Measurements from ENCODE around the gene SLC45A1. TPM values are rescaled to one million over a fixed set of nuclear protein-coding genes. Genes with fewer than 3 reads are reported as not detected.

SLC45A1 gene
- total RNA-seq, 1 donor from 2014 or later: 2.5 TPM

DNA sequence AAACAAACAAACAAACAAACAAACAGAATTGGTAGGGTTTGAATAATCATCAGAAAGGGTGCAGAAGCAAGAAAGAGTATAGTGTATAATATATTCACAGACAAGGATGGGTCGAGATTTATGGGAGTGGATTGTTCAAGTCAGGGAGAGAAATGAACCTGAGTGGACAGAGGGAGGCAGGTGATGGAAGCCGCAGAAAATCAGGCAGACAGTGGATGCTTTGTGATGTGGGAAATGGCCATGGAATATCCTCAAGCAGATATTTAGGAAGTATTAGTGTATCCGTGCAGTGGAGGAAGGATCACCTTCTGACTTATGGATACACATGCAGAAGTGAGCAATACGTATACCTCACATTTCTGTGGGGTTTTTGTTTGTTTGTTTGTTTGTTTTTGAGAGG, 14.0 kb upstream of the SLC45A1 start:
- intact Hi-C loops (cut with DNase I): no loop called here
- ATAC-seq (no peak), DNase-seq (ENCODE audit: low spot score) (no peak)

DNA sequence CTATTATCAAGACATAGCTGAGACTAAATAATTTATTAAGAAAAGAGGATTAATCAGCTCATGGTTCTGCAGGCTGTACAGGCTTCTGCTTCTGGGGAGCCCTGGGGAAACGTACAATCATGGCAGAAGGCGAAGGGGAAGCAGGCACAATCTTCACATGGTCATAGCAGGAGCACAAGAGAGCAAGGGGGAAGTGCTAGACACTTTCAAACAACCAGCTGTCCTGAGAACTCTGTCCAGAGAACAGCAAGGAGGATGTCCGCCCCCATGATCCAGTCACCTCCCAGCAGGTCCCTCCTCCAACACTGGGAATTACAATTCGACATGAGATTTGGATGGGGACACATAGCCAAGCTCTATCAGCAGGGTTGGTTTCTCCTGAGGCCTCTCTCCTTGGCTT, 10.3 kb upstream of the SLC45A1 start:
- intact Hi-C loops (cut with DNase I): no loop called here
- ATAC-seq (peak; percentile 36), DNase-seq (ENCODE audit: low spot score) (no peak)

DNA sequence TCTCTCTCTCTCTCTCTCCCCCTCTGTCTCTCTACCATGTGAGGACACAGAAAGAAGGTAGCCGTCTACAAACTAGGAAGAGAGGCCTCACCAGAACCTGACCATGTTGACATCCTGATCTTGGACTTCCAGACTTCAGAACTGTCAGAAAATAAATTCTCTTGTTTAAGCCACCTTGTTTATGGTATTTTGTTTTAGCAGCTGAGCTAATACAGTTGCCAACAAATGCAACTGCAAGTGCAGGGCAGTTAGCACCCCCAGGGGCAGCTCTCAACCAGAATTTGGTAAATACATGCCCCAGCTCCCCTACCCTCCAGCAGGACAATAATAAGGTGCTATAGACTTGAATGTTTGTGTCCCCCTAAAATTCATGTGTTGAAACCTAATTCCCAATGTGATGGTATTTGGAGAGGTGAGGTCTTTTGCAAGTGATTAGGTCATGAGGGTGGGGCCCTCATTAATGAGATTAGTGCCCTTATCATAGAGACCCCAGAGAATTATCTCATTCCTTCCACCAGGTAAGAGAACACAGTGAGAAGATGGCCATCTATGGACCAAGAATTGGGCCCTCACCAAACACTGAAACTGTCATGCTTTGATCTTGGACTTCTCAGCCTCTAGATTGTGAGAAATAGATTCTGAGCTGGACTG, 6.7 kb upstream of the SLC45A1 start:
- DNase-seq (ENCODE audit: low spot score): no peak
- intact Hi-C loops (cut with DNase I): loop anchor here (10.0 kb wide), 2 partner anchors 276 to 336 kb away; no protein-coding TSS in a partner anchor
- no peak for ATAC-seq

DNA sequence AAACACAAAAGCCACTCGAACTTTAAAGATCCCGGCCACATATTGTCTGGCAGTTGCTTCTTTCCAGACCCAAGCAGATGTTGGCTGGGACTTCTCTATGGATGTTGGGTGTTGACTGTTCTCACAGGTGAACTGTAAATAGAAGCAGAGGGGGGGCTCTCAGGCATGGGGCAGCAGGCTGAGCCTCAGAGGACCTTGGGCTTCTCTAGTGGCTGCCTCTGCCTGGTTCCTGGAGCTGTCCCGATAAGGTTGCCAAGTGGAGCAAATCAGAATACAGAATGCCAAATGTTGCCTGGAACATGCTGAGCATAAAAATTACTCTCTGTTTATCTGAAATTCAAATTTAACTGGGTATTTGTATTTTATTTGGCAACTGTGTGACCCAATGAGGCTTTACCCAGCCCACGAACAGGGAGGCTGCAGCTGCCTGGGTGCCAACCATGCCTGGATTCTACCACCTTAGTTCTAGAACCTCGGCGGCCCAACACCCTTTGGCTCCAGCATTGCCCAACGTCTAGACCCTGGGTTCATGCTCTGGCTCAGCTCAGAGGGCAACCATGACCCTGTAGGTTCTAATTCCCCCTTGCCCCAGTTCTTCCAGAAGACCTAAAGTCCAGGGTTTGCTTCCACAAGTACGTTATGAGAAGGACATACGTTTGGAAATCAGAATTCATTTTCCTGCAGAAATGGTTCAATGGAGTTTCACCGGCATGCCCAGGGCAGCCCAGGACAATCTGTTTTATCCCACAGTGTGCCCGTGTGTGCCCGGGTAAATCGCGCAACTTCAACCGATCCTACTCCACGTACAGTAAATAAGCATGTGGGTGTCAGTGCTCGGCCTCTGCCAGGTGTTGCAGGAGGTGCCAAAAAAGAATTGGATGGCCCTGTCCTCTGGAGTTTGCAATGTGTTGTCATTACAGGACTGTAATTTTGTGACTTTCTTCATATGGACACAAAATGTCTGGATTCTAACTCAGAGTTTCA, 5.4 kb upstream of the SLC45A1 start:
- DNase-seq (ENCODE audit: low spot score) (no peak), ATAC-seq (no peak)
- intact Hi-C loops (cut with DNase I): loop anchor here (10.0 kb wide), 2 partner anchors 278 to 338 kb away; no protein-coding TSS in a partner anchor

DNA sequence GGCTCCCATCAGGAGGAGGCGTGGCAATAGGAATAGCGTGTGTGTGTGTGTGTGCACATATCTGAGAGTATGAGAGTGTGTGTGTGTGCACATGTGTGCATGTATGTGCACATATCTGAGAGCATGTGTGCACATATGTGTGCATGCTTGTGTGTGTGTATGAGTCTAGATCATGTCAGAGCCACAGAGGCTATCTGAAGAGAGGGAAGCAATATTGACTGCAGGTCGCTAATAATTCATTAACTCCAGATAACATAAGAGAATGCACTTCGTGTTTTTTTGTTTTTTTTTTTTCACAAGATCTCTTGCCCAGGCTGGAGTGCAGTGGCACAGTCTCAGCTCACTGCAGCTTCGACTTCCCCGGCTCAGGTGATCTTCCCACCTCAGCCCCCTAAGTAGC, 4.7 kb upstream of the SLC45A1 start:
- no peak for DNase-seq (ENCODE audit: low spot score)

DNA sequence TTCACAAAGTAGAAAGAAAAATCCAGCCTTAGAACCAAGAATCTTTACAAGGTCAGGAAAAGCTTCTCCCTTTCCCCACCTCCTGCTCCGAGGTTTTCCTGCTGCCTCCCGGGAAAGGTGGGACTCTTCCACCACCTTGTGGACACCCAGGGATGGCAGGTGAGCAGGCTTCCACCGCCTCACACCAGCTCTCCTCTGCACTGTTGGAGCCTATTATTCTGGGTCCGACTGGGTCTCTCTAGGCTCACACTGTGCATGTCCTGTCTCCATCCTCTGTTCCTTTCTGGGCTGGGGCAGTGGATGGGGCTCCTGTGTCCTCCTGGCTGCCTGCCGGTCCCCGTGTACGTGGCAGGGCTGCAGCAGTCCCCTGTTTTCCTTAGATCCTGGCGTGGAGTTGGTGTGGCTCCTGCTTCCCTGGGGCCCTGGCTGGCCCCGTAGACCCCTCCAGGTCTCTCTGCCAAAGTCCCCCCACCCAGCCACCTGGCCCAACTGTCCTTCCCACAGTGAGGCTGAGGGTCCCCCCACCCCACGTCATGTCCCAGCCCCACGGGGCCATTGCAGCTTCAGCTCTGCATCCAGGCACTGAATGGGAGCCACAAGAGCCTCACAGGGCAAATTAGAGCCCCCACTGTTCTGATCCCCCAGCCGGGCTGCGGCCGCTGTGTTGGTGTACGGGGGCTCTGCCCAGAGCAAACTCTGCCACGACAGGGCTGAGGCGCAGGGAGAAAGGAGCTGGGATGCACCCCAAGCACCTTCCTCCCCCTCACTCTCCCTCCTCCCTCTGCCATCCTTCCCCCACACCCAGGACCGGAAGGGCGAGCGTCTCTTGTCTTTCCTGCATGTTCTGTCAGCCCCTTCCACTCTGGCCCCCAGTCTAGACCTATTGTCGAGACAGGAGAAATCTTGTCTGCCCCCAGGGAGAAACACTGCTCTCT, 3.3 kb upstream of the SLC45A1 start:
- ATAC-seq (peak; percentile 88), DNase-seq (ENCODE audit: low spot score) (peak; percentile 83)
- intact Hi-C loops (cut with DNase I): loop anchor here (10.0 kb wide), 2 partner anchors 280 to 340 kb away; no protein-coding TSS in a partner anchor

More for the DNA sequence above, 4.7 kb upstream of the SLC45A1 start:
- intact Hi-C loops (cut with DNase I): loop anchor here (10.0 kb wide), 2 partner anchors 278 to 338 kb away; no protein-coding TSS in a partner anchor
- no peak for ATAC-seq

DNA sequence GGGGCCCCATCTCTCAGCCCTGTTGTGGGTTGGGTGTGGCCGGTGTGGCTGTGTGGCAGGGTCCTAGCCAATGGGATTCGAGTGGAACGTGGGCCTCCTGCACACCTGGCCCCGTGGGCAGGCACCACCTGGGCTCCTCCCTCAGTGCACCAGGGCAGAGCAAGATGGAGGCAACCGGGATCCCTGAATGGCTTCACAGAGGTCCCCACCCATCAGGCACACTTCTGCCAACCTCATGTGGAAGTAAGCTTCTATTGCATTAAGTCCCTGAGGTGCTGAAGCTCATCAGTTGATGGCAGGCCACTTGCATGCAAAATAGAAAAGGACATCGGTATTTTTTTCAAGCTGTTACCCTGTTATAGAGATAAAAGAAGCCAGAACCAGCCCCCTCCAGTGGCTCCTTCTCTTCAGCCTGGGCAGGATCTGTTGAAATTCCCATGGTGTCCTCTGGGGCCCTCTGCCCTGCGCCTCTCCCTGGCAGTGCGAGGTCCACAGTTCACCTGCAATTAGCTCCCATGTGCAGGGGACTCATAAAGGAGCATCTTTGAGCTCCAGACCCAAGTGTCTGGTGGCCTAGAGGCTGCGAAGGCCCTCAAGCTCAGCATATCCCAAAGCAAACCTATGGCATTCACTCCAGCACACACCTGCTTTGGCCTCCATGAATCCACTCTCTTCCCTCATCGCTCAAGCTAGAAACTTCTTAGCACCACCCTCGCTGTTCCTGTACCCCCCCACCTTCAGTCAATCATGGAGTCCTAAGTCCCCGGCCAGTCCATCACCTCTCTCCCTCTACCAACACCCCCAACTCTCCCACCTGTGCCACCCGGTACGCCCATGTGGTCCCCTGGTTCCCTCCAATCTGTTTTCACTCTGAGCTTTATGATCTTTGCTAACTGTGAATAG, 2.1 kb upstream of the SLC45A1 start:
- DNase-seq (ENCODE audit: low spot score) (no peak), ATAC-seq (no peak)
- intact Hi-C loops (cut with DNase I): loop anchor here (10.0 kb wide), 2 partner anchors 281 to 341 kb away; no protein-coding TSS in a partner anchor

DNA sequence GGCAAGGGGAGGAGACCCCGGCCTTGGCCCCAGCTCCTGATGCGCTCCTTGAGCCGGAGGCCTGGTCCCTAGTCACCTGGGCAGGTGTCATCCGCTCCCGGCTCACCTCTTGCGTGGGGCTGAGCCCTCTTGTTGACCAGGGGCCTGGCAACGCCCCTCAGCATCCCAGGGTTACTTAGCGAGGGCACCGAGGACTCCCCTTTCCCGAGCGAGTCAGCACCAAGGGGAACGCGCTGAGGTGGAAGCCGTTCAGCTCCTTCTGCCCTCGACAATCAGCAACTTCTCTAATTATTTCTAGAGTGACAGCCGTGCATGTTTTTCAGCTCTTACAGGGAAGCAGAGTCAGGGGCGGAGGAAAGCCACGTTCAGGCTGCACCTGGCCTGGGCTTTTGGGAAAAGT, 522 bp downstream of the SLC45A1 start:
- DNase-seq (ENCODE audit: low spot score) (no peak), ATAC-seq (no peak)
- intact Hi-C loops (cut with DNase I): loop anchor here (10.0 kb wide), 2 partner anchors 284 to 344 kb away; no protein-coding TSS in a partner anchor

DNA sequence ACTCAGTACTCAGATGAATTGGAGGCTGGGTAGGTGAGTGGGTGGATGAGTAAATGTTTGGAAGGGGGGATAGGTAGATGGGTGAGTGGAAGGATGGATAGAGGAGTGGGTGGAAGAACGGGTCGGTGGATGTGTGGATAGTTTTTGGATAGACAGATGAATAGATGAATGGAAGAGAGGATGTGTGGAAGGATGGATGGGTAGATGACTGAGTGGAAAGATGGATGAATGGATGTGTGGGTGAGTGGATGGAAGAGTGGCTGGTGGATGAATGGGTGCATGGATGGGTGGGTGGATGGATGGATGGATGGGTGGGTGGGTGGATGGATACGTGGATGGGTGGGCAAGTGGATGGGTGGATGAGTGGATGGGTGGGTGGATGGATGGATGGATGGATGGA, 3.7 kb downstream of the SLC45A1 start:
- ATAC-seq: no peak
- DNase-seq (ENCODE audit: low spot score): no peak
- intact Hi-C loops (cut with DNase I): no loop called here

DNA sequence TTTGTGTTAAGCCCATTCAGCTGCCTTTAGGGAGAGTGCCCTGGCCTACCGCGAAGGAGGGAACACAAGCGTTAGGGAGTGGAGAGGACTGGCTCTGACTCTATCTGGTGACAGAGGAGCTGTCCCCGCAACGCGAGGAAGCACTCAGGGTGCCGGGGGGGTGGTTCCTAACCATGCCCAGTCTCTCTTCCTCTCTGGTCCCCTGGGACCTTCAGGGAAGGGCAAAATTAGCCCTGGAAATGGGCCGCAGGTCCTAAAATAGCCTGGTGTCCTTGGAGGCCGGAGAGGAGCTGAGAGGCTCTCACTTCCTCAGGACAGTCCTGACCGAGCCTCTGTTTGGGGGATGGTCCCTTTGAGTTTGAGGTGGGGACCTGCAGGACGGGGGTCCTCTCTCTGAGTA, 5.8 kb downstream of the SLC45A1 start:
- intact Hi-C loops (cut with DNase I): no loop called here
- no peak for DNase-seq (ENCODE audit: low spot score)

DNA sequence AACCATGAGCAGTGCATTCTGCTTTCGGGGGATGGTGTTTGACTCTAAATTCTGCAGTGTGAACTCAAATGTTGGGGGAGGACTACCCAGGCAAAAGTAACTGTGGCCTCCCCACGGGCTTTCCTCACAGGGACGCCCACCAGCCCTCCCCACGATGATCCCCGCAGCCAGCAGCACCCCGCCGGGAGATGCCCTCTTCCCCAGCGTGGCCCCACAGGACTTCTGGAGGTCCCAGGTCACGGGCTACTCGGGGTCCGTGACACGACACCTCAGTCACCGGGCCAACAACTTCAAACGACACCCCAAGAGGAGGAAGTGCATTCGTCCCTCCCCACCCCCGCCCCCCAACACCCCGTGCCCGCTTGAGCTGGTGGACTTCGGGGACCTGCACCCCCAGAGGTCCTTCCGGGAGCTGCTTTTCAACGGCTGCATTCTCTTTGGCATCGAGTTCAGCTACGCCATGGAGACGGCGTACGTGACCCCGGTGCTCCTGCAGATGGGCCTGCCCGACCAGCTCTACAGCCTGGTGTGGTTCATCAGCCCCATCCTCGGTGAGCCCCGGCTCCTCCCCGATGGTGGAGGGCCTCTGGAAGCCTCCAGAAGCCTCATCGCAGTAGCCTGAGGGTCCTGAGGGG, 6.4 kb downstream of the SLC45A1 start:
- DNase-seq (ENCODE audit: low spot score) (no peak), ATAC-seq (no peak)
- intact Hi-C loops (cut with DNase I): no loop called here

More for the DNA sequence above, 5.8 kb downstream of the SLC45A1 start:
- ATAC-seq: peak; percentile 52

DNA sequence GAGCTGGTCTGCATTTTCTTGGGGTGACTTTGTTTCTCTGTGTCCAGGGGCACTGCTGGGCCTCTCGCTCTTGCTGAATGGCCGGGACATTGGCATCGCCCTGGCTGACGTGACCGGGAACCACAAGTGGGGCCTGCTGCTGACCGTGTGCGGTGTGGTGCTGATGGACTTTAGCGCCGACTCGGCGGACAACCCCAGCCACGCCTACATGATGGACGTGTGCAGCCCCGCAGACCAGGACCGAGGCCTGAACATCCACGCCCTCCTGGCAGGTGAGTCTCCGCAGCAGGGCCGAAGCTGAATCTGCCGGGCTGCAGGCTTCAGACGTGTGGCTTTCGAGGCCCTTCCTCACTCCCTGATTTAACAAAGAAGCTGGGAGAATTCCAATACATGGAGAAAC, 7.9 kb downstream of the SLC45A1 start:
- intact Hi-C loops (cut with DNase I): no loop called here
- ATAC-seq: no peak
- DNase-seq (ENCODE audit: low spot score): no peak

DNA sequence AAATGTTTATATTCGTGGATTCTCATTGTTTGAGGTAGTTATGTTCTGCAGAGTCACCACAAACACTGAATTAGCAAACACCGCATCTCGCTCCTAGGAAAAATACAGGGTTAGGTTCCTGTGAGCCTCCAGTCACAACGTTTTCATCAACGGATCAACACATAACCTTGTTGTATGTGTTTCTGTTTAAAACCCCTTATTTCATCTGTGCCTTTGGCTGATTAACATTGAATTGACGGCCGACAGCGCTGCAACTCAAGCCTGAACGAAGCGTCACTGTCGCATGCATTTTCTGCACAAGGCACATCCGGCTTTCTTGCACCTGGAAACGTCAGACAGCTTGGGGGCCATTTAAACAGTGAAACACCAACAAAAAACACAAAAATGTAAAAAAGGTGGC, 8.4 kb downstream of the SLC45A1 start:
- ATAC-seq (no peak), DNase-seq (ENCODE audit: low spot score) (no peak)
- intact Hi-C loops (cut with DNase I): no loop called here

DNA sequence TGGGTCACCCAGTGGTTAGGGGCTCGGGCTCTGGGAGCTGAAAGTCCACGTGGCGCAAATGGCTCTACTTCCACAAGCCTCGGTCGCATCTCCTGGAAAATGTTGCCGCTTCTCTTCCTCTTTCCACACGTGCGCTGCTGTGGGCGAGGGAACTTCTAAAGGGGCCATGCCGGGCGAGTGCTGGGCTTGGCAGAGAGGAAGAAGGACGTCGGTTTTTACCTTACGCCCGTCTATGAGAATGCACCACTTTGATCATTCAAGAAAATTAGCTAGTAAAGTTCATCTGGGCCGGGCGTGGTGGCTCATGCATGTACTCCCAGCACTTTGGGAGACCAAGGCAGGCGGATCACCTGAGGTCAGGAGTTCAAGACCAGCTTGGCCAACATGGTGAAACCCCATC, 10.4 kb downstream of the SLC45A1 start:
- intact Hi-C loops (cut with DNase I): no loop called here
- no peak for DNase-seq (ENCODE audit: low spot score)
- ATAC-seq: no peak

DNA sequence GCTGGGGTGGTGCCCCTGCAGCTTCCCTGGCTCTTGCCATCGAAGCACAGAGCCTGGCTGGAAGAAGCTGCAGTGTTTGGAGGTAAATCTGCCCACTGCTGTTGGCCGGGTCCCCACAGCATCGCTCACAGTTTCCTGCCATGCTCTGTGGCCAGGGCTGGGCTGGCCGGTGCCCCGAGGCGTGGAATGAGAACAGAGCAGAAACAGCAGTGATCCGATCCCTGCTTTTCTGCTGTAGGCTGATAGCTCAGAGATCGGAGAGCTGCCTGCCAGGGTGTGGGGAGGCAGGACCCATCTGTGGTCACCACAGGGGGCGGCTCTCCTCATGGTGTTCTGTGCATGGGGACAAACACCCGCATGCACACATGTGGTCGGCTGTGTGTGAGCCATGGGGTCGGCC, 11.5 kb downstream of the SLC45A1 start:
- DNase-seq (ENCODE audit: low spot score): no peak
- no peak for ATAC-seq
- intact Hi-C loops (cut with DNase I): no loop called here

DNA sequence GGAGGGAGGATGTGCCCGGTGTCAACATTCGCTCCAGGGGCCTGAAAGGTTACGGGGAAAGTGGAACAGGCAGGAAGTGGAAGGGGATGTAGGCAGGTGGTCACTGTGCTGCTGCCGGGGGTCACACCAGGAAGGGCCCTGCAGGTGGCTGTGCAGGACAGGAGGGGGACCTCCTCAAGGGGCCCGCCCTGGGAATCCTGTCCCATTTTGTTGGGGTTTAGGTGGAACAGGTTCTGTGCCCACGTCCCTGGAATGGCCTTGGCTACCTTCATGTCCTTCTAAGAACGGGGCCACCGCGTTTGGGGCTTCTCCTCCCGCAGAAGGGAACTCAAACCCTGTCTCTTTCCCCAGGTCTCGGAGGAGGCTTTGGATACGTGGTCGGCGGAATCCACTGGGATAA, 11.9 kb downstream of the SLC45A1 start:
- intact Hi-C loops (cut with DNase I): no loop called here
- DNase-seq (ENCODE audit: low spot score): no peak
- no peak for ATAC-seq
